SK-N-SH (cell line): ENCODE results near the gene GNG3.

Experiments
- ELF1 ChIP-seq: IDR thresholded peaks from 2 replicates; pipeline ENCODE4 v1.4.0; 2012
- GABPA ChIP-seq: IDR thresholded peaks from 2 replicates; pipeline ENCODE4 v1.4.0; 2012; ENCODE audit warnings: low read depth, mild to moderate bottlenecking
- MXI1 ChIP-seq: IDR thresholded peaks from 2 replicates; pipeline ENCODE4 v1.6.1; 2012; ENCODE audit warnings: mild to moderate bottlenecking, low read depth, low read length, improper control_type of control experiment
- POLR2AphosphoS5 ChIP-seq: IDR thresholded peaks from 2 replicates; pipeline ENCODE4 v1.6.1; 2012; ENCODE audit warnings: low read depth, low read length
- RAD21 ChIP-seq: IDR thresholded peaks from 2 replicates; pipeline ENCODE4 v1.6.1; 2012; ENCODE audit warnings: mild to moderate bottlenecking, low read length
- TCF12 ChIP-seq: IDR thresholded peaks from 2 replicates; pipeline ENCODE4 v1.4.0; 2012
- TF ChIP-seq, protein P1 (sequence below): fragments of 200-600 bp; sonication (generic); IDR thresholded peaks from 2 replicates; pipeline ENCODE4 v1.6.1; 2017; ENCODE audit warnings: antibody characterized with exemption, mild to moderate bottlenecking, moderate library complexity
- TF ChIP-seq, protein P2 (sequence below): fragments of 150-350 bp; IDR thresholded peaks from 2 replicates; pipeline ENCODE4 v1.6.1; 2017; ENCODE audit warnings: antibody characterized with exemption, low read length, low read depth, borderline replicate concordance

DNA sequence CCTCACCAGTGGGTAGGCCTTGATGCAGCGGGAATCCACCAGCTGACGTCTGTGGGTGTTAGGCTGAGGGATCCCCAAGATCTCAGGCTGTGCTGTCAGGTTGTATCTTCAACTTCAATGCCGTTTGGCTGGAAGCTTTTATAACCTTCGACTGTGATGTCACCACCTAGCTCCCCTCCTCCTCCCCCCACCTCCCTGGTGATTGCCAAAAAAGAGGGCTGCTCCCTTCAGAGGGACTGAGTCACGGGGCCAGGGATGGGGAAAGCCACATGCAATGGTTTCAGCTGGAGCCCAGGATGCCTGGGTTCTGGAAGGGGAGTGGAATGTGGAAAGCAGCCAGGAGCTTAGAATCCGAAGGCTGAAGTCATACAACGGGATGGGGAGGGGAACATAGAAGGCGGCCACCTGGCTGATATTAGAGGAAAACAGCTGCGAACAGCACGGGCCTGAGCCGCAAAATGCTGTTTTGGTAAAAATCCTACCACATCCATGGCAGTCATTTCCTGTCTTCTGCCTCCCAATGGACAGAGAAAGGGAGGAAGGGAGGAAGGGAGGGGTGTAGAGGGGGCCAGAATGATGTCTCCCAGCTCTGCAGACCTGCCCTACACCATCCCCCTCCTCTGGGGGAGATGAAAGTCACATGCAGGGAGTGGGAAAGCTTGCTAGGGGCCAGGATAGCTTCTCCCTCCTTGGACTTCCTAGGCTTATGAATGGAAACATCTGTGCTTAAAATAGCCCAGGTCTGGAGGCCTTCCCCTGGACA, 17.9 kb upstream of the GNG3 start, which contains the start of gene LRRN4CL:
- TF ChIP-seq, protein P1, sequence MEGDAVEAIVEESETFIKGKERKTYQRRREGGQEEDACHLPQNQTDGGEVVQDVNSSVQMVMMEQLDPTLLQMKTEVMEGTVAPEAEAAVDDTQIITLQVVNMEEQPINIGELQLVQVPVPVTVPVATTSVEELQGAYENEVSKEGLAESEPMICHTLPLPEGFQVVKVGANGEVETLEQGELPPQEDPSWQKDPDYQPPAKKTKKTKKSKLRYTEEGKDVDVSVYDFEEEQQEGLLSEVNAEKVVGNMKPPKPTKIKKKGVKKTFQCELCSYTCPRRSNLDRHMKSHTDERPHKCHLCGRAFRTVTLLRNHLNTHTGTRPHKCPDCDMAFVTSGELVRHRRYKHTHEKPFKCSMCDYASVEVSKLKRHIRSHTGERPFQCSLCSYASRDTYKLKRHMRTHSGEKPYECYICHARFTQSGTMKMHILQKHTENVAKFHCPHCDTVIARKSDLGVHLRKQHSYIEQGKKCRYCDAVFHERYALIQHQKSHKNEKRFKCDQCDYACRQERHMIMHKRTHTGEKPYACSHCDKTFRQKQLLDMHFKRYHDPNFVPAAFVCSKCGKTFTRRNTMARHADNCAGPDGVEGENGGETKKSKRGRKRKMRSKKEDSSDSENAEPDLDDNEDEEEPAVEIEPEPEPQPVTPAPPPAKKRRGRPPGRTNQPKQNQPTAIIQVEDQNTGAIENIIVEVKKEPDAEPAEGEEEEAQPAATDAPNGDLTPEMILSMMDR = no peak
- TF ChIP-seq TCF12 (peak; percentile 40; the same call in 1 of the 2 replicates), POLR2AphosphoS5 (peak; percentile 28; the same call in 1 of the 2 replicates), ELF1 (no peak), RAD21 (no peak), MXI1 (no peak), GABPA (no peak)
- TF ChIP-seq, protein P2, sequence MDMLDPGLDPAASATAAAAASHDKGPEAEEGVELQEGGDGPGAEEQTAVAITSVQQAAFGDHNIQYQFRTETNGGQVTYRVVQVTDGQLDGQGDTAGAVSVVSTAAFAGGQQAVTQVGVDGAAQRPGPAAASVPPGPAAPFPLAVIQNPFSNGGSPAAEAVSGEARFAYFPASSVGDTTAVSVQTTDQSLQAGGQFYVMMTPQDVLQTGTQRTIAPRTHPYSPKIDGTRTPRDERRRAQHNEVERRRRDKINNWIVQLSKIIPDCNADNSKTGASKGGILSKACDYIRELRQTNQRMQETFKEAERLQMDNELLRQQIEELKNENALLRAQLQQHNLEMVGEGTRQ = no peak
